Parathyroid adenoma (tissue), 2 donors: ENCODE measurements around the gene OSTM1.

ENCODE experiments used
- H2AFZ ChIP-seq: fragments of 300-600 bp; sonication (generic); one replicate; pipeline ENCODE4 v1.7.0; 2017; ENCODE audit warnings: antibody characterized with exemption, mild to moderate bottlenecking
- H3K27ac ChIP-seq: fragments of 300-600 bp; sonication (generic); one replicate; pipeline ENCODE4 v1.7.0; 2017
- H3K27me3 ChIP-seq: fragments of 300-600 bp; sonication (generic); one replicate; pipeline ENCODE4 v1.7.0; 2017; ENCODE audit warnings: low read length; ENCODE audit not compliant: control insufficient read depth, insufficient read depth
- H3K36me3 ChIP-seq: fragments of 300-600 bp; sonication (generic); one replicate; pipeline ENCODE4 v1.7.0; 2017; ENCODE audit warnings: low read length; ENCODE audit not compliant: control insufficient read depth, insufficient read depth
- H3K4me1 ChIP-seq: fragments of 300-600 bp; sonication (generic); one replicate; pipeline ENCODE4 v1.7.0; 2017; ENCODE audit warnings: control low read depth
- H3K4me2 ChIP-seq: fragments of 300-600 bp; sonication (generic); one replicate; pipeline ENCODE4 v1.7.0; 2017; ENCODE audit warnings: low read length
- H3K4me3 ChIP-seq: fragments of 300-600 bp; sonication (generic); one replicate; pipeline ENCODE4 v1.7.0; 2017; ENCODE audit warnings: low read depth, low read length
- H3K79me2 ChIP-seq: fragments of 300-600 bp; sonication (generic); one replicate; pipeline ENCODE4 v1.7.0; 2017; ENCODE audit warnings: control low read depth
- H3K9ac ChIP-seq: fragments of 300-600 bp; sonication (generic); one replicate; pipeline ENCODE4 v1.7.0; 2017; ENCODE audit warnings: mild to moderate bottlenecking
- H3K9me3 ChIP-seq: fragments of 300-600 bp; sonication (generic); one replicate; pipeline ENCODE4 v1.7.0; 2017; ENCODE audit warnings: low read length; ENCODE audit not compliant: control insufficient read depth
- CTCF ChIP-seq: fragments of 300-600 bp; sonication (generic); IDR thresholded peaks from one replicate; pipeline ENCODE4 v1.7.0; 2017; ENCODE audit warnings: antibody characterized with exemption, mild to moderate bottlenecking
- donor health status: primary hyperparathyroidism.

OSTM1 gene

GRCh38 chr6:108074359-108075144 lies at the start of gene OSTM1:
Gene OSTM1, minus strand, starts transcription at chr6:108074741. Its CDS starts 90 bp downstream, at chr6:108074651.
- Histone ChIP-seq H3K4me1 (no peaks in the 10 kb centered on the region), H3K4me2 (peak within 1 kb of the TSS; percentile 100), H2AFZ (peak within 1 kb of the TSS; percentile 98), H3K9me3 (no peaks in the 10 kb centered on the region), H3K36me3 (no peaks in the 10 kb centered on the region), H3K9ac (peak within 1 kb of the TSS; percentile 83), H3K4me3 (peak within 1 kb of the TSS; percentile 97), H3K27ac (peak within 1 kb of the TSS; percentile 74), H3K27me3 (no peaks in the 10 kb centered on the region), H3K79me2 (no peaks in the 10 kb centered on the region)
- no peak for TF ChIP-seq CTCF

GRCh38 chr6:108123946-108124345 lies 49.4 kb upstream of the OSTM1 start:
- Histone ChIP-seq H3K4me2 (peak overlapping the region; percentile 47), H3K4me1 (peaks cover 20% of the 10 kb centered on the region), H3K9me3 (no peaks in the 10 kb centered on the region), H3K4me3 (peak overlapping the region; percentile 14), H3K9ac (no peak overlapping the region), H3K79me2 (no peaks in the 10 kb centered on the region), H3K36me3 (no peaks in the 10 kb centered on the region), H3K27me3 (no peaks in the 10 kb centered on the region), H3K27ac (peak overlapping the region; percentile 82), H2AFZ (peak overlapping the region; percentile 66)
- TF ChIP-seq CTCF: no peak

- no peaks in the 10 kb centered on the region for H3K27me3 ChIP-seq
- TF ChIP-seq CTCF: no peak
- peak overlapping the region; percentile 47 for H3K4me2 ChIP-seq
- no peaks in the 10 kb centered on the region for H3K79me2 ChIP-seq
- H2AFZ ChIP-seq: peak overlapping the region; percentile 66
- H3K27ac ChIP-seq: peak overlapping the region; percentile 82
- H3K9me3 ChIP-seq: no peaks in the 10 kb centered on the region
- H3K36me3 ChIP-seq: no peaks in the 10 kb centered on the region
- peaks cover 24% of the 10 kb centered on the region for H3K4me1 ChIP-seq
- peak overlapping the region; percentile 14 for H3K4me3 ChIP-seq
- no peak overlapping the region for H3K9ac ChIP-seq
These were observed 49.0 kb upstream of the OSTM1 start for GRCh38 chr6:108123481-108123929.

GRCh38 chr6:108121612-108122011 lies 47.1 kb upstream of the OSTM1 start:
- H3K27ac ChIP-seq: no peak overlapping the region
- no peaks in the 10 kb centered on the region for H3K79me2 ChIP-seq
- H3K4me3 ChIP-seq: no peak overlapping the region
- peaks cover 24% of the 10 kb centered on the region for H3K4me1 ChIP-seq
- H2AFZ ChIP-seq: no peak overlapping the region
- no peaks in the 10 kb centered on the region for H3K9me3 ChIP-seq
- no peaks in the 10 kb centered on the region for H3K27me3 ChIP-seq
- H3K36me3 ChIP-seq: no peaks in the 10 kb centered on the region
- no peak overlapping the region for H3K4me2 ChIP-seq
- no peak for TF ChIP-seq CTCF
- H3K9ac ChIP-seq: no peak overlapping the region

- H3K4me2 ChIP-seq: no peak overlapping the region
- H3K79me2 ChIP-seq: no peaks in the 10 kb centered on the region
- H3K4me3 ChIP-seq: no peak overlapping the region
- no peaks in the 10 kb centered on the region for H3K9me3 ChIP-seq
- H3K4me1 ChIP-seq: peaks cover 24% of the 10 kb centered on the region
- TF ChIP-seq CTCF: no peak
- no peaks in the 10 kb centered on the region for H3K27me3 ChIP-seq
- no peak overlapping the region for H2AFZ ChIP-seq
- no peak overlapping the region for H3K9ac ChIP-seq
- no peak overlapping the region for H3K27ac ChIP-seq
- no peaks in the 10 kb centered on the region for H3K36me3 ChIP-seq
These were observed 45.8 kb upstream of the OSTM1 start for GRCh38 chr6:108120311-108120710.
